HepG2 (cell line): ENCODE results near the gene FAM120B. TPM values are rescaled to one million over a fixed set of nuclear protein-coding genes. Genes with fewer than 3 reads are reported as not detected.

ENCODE experiments used
- GABPB1 ChIP-seq: IDR thresholded peaks from 2 replicates; pipeline ENCODE4 v1.6.1; 2016; ENCODE audit warnings: mild to moderate bottlenecking, missing genetic modification reagents, moderate library complexity, missing compliant biosample characterization
- KDM3A ChIP-seq: IDR thresholded peaks from 2 replicates; pipeline ENCODE4 v1.6.1; 2018; ENCODE audit warnings: low read depth, missing compliant biosample characterization
- KDM5B ChIP-seq: sonication (generic); formaldehyde crosslinking; IDR thresholded peaks from 2 replicates; pipeline ENCODE4 v1.4.0; 2020; ENCODE audit warnings: missing genetic modification reagents, mild to moderate bottlenecking, borderline replicate concordance
- MATR3 ChIP-seq: sonication (generic); formaldehyde crosslinking; IDR thresholded peaks from 2 replicates; pipeline ENCODE4 v1.4.0; 2020; ENCODE audit warnings: missing genetic modification reagents
- MIER2 ChIP-seq: IDR thresholded peaks from 2 replicates; pipeline ENCODE4 v1.6.1; 2016; ENCODE audit warnings: missing biosample characterization, missing genetic modification reagents
- RFXANK ChIP-seq: IDR thresholded peaks from 2 replicates; pipeline ENCODE4 v1.6.1; 2016
- SMAD3 ChIP-seq: sonication (generic); formaldehyde crosslinking; IDR thresholded peaks from 2 replicates; pipeline ENCODE4 v1.4.0; 2020; ENCODE audit warnings: missing genetic modification reagents
- SP2 ChIP-seq: sonication (generic); formaldehyde crosslinking; IDR thresholded peaks from 2 replicates; pipeline ENCODE4 v1.5.1; 2020; ENCODE audit warnings: mild to moderate bottlenecking, missing genetic modification reagents
- STAG1 ChIP-seq: sonication (generic); formaldehyde crosslinking; IDR thresholded peaks from 2 replicates; pipeline ENCODE4 v1.4.0; 2020; ENCODE audit warnings: missing genetic modification reagents
- ZMAT5 ChIP-seq: sonication (generic); formaldehyde crosslinking; IDR thresholded peaks from 2 replicates; pipeline ENCODE4 v1.5.0; 2020; ENCODE audit warnings: mild to moderate bottlenecking, low read depth, missing genetic modification reagents, borderline replicate concordance
- ZNF282 ChIP-seq: fragments of 450-650 bp; IDR thresholded peaks from 2 replicates; pipeline ENCODE4 v1.6.1; 2018; ENCODE audit not compliant: partially characterized antibody
- ZNF337 ChIP-seq: sonication (generic); formaldehyde crosslinking; IDR thresholded peaks from 2 replicates; pipeline ENCODE4 v1.5.1; 2020; ENCODE audit warnings: missing genetic modification reagents, low read depth, mild to moderate bottlenecking, borderline replicate concordance
- ZNF547 ChIP-seq: sonication (generic); formaldehyde crosslinking; IDR thresholded peaks from 2 replicates; pipeline ENCODE4 v1.5.1; 2020; ENCODE audit warnings: mild to moderate bottlenecking, missing genetic modification reagents
- ZNF577 ChIP-seq: sonication (generic); formaldehyde crosslinking; IDR thresholded peaks from 2 replicates; pipeline ENCODE4 v1.4.0; 2020; ENCODE audit warnings: mild to moderate bottlenecking, low read depth, missing genetic modification reagents, borderline replicate concordance
- ZNF646 ChIP-seq: sonication (generic); formaldehyde crosslinking; IDR thresholded peaks from 2 replicates; pipeline ENCODE4 v1.9.0; 2021; ENCODE audit warnings: mild to moderate bottlenecking, missing genetic modification reagents
- ZNF776 ChIP-seq: sonication (generic); formaldehyde crosslinking; IDR thresholded peaks from 2 replicates; pipeline ENCODE4 v1.4.0; 2020; ENCODE audit warnings: mild to moderate bottlenecking, missing genetic modification reagents
- ZNF788 ChIP-seq: sonication (generic); formaldehyde crosslinking; IDR thresholded peaks from 2 replicates; pipeline ENCODE4 v1.5.0; 2020; ENCODE audit warnings: mild to moderate bottlenecking, missing genetic modification reagents, borderline replicate concordance
- ZNF839 ChIP-seq: sonication (generic); formaldehyde crosslinking; IDR thresholded peaks from 2 replicates; pipeline ENCODE4 v1.4.0; 2020; ENCODE audit warnings: missing genetic modification reagents, mild to moderate bottlenecking, borderline replicate concordance
- ZSCAN30 ChIP-seq: sonication (generic); formaldehyde crosslinking; IDR thresholded peaks from 2 replicates; pipeline ENCODE4 v1.5.0; 2020; ENCODE audit warnings: mild to moderate bottlenecking, missing genetic modification reagents
- polyA plus RNA-seq, 8 experiments: library from polyadenylated mRNA; depleted of rRNA in 3 of 8; stranded (reverse) in 7 of 8; unstranded in 1 of 8; fragments of >200 nt; fragmentation: Illumina TruSeq in 4 of 8; extraction: Trizol in 4 of 8; gene quantifications; 2 replicates each; pipeline versions ENCODE4 v1.2.1 to v1.2.3, GENCODE V29; 2011 to 2016; ENCODE audit warnings: low read depth in 4 of 8, missing spikeins in 1 of 8, mixed read lengths in 1 of 8; ENCODE audit not compliant: insufficient read depth in 1 of 8
- total RNA-seq, 5 experiments: library from RNA; depleted of rRNA; stranded (reverse); fragments of >200 nt; fragmentation: Illumina TruSeq; extraction: Trizol; gene quantifications; 2 replicates each; pipeline ENCODE4 v1.2.3, GENCODE V29; 2016; ENCODE audit warnings: low read depth in 1 of 5
- TF ChIP-seq, protein P1 (sequence below): sonication (generic); formaldehyde crosslinking; IDR thresholded peaks from 2 replicates; pipeline ENCODE4 v1.4.0; 2020; ENCODE audit warnings: missing genetic modification reagents, mild to moderate bottlenecking, borderline replicate concordance

The FAM120B gene
- total and polyA plus RNA-seq, 2 of the 13 experiments (the other 11 are each of a cell fraction or from before 2014, with no cell fraction given): 9.2 to 10.7 TPM

- TF ChIP-seq, protein P1, sequence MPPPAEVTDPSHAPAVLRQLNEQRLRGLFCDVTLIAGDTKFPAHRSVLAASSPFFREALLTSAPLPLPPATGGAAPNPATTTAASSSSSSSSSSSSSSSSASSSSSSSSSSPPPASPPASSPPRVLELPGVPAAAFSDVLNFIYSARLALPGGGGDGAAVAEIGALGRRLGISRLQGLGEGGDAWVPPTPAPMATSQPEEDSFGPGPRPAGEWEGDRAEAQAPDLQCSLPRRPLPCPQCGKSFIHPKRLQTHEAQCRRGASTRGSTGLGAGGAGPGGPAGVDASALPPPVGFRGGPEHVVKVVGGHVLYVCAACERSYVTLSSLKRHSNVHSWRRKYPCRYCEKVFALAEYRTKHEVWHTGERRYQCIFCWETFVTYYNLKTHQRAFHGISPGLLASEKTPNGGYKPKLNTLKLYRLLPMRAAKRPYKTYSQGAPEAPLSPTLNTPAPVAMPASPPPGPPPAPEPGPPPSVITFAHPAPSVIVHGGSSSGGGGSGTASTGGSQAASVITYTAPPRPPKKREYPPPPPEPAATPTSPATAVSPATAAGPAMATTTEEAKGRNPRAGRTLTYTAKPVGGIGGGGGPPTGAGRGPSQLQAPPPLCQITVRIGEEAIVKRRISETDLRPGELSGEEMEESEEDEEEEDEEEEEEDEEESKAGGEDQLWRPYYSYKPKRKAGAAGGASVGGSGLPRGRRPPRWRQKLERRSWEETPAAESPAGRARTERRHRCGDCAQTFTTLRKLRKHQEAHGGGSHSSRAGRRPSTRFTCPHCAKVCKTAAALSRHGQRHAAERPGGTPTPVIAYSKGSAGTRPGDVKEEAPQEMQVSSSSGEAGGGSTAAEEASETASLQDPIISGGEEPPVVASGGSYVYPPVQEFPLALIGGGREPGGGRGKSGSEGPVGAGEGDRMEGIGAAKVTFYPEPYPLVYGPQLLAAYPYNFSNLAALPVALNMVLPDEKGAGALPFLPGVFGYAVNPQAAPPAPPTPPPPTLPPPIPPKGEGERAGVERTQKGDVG (CRISPR knock-in tag): peak; percentile 75
- TF ChIP-seq ZNF547 (CRISPR knock-in tag) (peak; percentile 96), MIER2 (CRISPR knock-in tag) (no peak), ZNF839 (CRISPR knock-in tag) (no peak; the same call in 1 of the 2 replicates), ZNF646 (CRISPR knock-in tag) (no peak), STAG1 (CRISPR knock-in tag) (peak; percentile 22; the same call in 1 of the 2 replicates), SP2 (CRISPR knock-in tag) (peak; percentile 73), GABPB1 (CRISPR knock-in tag) (peak; percentile 97), ZNF788 (CRISPR knock-in tag) (peak; percentile 71; the same call in 1 of the 2 replicates), ZSCAN30 (CRISPR knock-in tag) (no peak; the same call in 1 of the 2 replicates), KDM3A (CRISPR knock-in tag) (peak; percentile 70; the same call in 1 of the 2 replicates), ZNF577 (CRISPR knock-in tag) (peak; percentile 91; the same call in 1 of the 2 replicates), ZNF282 (no peak), SMAD3 (CRISPR knock-in tag) (peak; percentile 58; the same call in 1 of the 2 replicates), RFXANK (CRISPR knock-in tag) (no peak; the same call in 1 of the 2 replicates), ZNF337 (peak; percentile 55; the same call in 1 of the 2 replicates), ZNF776 (CRISPR knock-in tag) (peak; percentile 97), ZMAT5 (CRISPR knock-in tag) (no peak), MATR3 (CRISPR knock-in tag) (no peak; the same call in 1 of the 2 replicates), KDM5B (CRISPR knock-in tag) (peak; percentile 98)
Observed at GRCh38 chr6:170306324-170307079, at the start of gene FAM120B (continued).
